ENCODE data around the gene KCNB1. TPM values are rescaled to one million over a fixed set of nuclear protein-coding genes. Genes with fewer than 3 reads are reported as not detected.

KCNB1 gene
- total RNA-seq, 1 experiment from 2014 or later: 0.68 TPM

GRCh38 chr20:49397525-49397924 lies 84.9 kb downstream of the KCNB1 start:
- Histone ChIP-seq H4K5ac (ENCODE audit: insufficient read length, low read depth, low read length) (no peak overlapping the region), H3K27me3 (ENCODE audit: insufficient read depth, low read length) (no peaks in the 10 kb centered on the region), H2BK5ac (ENCODE audit: insufficient read length, low read length) (no peak overlapping the region), H3K14ac (ENCODE audit: insufficient read depth, low read length) (no peak overlapping the region), H3K9ac (ENCODE audit: extremely low read depth, insufficient read length, low read length) (no peak overlapping the region), H3K79me2 (ENCODE audit: insufficient read depth, low read length) (no peaks in the 10 kb centered on the region), H2BK12ac (ENCODE audit: insufficient read length, low read depth, low read length) (no peak overlapping the region), H4K8ac (replicated peaks; ENCODE audit: insufficient read length, low read depth, low read length) (no peak overlapping the region), H2BK120ac (ENCODE audit: low read depth, low read length, poor library complexity, severe bottlenecking) (no peak overlapping the region), H3K4me1 (ENCODE audit: insufficient read depth, low read length) (no peaks in the 10 kb centered on the region), H3K4me2 (ENCODE audit: insufficient read depth, insufficient read length, low read length) (no peak overlapping the region), H3K23ac (ENCODE audit: insufficient read length, low read depth, low read length) (no peak overlapping the region), H3K56ac (ENCODE audit: insufficient read length, low read depth, low read length) (no peak overlapping the region), H4K91ac (ENCODE audit: insufficient read length, low read depth, low read length) (no peak overlapping the region), H2AFZ (ENCODE audit: low read length) (no peak overlapping the region), H2BK15ac (ENCODE audit: low read depth, low read length) (no peak overlapping the region), H3K79me1 (ENCODE audit: insufficient read depth, low read depth, low read length, poor library complexity, severe bottlenecking) (no peaks in the 10 kb centered on the region), H2BK20ac (ENCODE audit: low read depth, low read length, poor library complexity, severe bottlenecking) (no peak overlapping the region), H3K27ac (ENCODE audit: insufficient read length, low read depth, low read length) (no peak overlapping the region), H4K20me1 (ENCODE audit: control insufficient read depth, insufficient read depth, insufficient read length) (no peaks in the 10 kb centered on the region), H3K18ac (ENCODE audit: insufficient read length, low read depth, low read length) (no peak overlapping the region), H2AK5ac (ENCODE audit: insufficient read length, low read length) (no peak overlapping the region), H3T11ph (ENCODE audit: low read length) (no peak overlapping the region), H3K4ac (ENCODE audit: low read depth, low read length) (no peak overlapping the region), H3K9me3 (ENCODE audit: control insufficient read depth, low read depth, low read length) (no peaks in the 10 kb centered on the region), H3K23me2 (ENCODE audit: insufficient read length, low read depth, low read length, poor library complexity, severe bottlenecking) (no peaks in the 10 kb centered on the region)
- no peak for DNase-seq
- Mint-ChIP-seq H3K27me3 (ENCODE audit: low read depth) (no peaks in the 10 kb centered on the region; the same call in 1 of the 2 replicates), H3K4me1 (peaks cover 3 to 7% of the 10 kb centered on the region in 2 experiments; a peak in 3 of 4 replicates), H3K9me3 (peaks cover 3 to 7% of the 10 kb centered on the region in 2 experiments; a peak in 4 of 5 replicates), H3K4me3 (no peak overlapping the region), H3K27ac (no peak overlapping the region), H3K36me3 (ENCODE audit: insufficient read depth in 1 of 3, low read depth in 3 of 3) (0 out of 7 replicates have a peak, but pooled peaks cover 0 to 4% (median 0%) of the 10 kb centered on the region in 3 experiments)
- WGBS (ENCODE audit: extremely low coverage, insufficient read length, low lambda C conversion rate): no CpG with 5 or more reads among the region's 6 CpGs
- TF ChIP-seq, protein P1, sequence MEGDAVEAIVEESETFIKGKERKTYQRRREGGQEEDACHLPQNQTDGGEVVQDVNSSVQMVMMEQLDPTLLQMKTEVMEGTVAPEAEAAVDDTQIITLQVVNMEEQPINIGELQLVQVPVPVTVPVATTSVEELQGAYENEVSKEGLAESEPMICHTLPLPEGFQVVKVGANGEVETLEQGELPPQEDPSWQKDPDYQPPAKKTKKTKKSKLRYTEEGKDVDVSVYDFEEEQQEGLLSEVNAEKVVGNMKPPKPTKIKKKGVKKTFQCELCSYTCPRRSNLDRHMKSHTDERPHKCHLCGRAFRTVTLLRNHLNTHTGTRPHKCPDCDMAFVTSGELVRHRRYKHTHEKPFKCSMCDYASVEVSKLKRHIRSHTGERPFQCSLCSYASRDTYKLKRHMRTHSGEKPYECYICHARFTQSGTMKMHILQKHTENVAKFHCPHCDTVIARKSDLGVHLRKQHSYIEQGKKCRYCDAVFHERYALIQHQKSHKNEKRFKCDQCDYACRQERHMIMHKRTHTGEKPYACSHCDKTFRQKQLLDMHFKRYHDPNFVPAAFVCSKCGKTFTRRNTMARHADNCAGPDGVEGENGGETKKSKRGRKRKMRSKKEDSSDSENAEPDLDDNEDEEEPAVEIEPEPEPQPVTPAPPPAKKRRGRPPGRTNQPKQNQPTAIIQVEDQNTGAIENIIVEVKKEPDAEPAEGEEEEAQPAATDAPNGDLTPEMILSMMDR (conservative IDR thresholded peaks at IDR 0.05): no peak

All from H9 (cell line).